MM.1S (cell line): ENCODE data around the gene RMDN3.

Experiments used
- CTCF ChIP-seq: fragments of 300-600 bp; sonication (generic); IDR thresholded peaks from 2 replicates; pipeline ENCODE4 v1.5.1; 2016; ENCODE audit warnings: antibody characterized with exemption, low read length, mixed read lengths
- EZH2 ChIP-seq: fragments of 300-600 bp; sonication (generic); optimal IDR thresholded peaks from 2 replicates; pipeline ENCODE3; 2017; ENCODE audit warnings: low read depth, mild to moderate bottlenecking, antibody characterized with exemption, low read length, mixed read lengths
- EZH2phosphoT487 ChIP-seq: fragments of 300-600 bp; sonication (generic); IDR thresholded peaks from 2 replicates; pipeline ENCODE4 v1.6.1; 2018; ENCODE audit warnings: antibody characterized with exemption, low read length

DNA sequence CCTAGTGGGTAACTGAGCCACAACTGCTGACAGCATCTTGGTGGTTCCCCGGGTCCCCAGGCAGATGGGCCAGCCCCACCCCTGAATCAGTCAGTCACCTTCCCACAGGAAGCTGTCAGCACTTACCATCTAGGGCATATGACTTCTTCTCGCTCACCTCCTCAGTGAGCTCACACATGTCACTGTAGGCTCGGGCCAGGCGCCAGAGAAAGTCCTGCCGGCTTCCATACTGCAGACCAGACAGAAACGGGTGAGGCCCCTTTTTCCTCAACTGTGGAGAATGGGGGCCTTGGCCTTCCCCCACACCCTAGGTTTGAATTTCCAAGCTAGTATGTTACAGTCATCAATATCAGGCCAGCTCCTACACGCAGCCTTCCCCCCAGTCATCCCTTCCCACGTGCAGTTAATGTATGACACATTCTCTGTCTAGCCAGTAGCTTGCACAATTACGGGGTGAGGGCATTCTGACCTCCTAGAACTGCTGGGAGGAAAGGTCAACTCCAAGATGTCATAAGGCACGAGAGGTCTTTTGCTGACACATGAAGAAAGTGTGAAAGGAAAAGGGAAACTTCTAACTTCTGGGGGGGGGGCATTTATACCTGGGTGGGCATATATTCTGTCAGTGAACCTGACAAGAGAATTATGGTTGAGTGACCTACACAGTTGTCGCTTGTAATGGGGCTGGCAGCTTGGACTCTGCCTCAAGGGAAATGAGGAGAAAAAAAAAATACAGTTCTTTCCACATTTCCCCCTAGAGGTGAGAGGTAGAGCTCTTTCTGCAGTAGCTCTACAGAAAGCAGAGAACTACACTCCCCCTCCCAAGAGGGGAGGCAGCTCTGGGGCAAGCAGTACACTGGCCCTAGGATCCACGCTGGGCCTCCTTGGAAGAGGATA, 10.9 kb downstream of the RMDN3 start:
- TF ChIP-seq CTCF (peak; percentile 41), EZH2 (no peak), EZH2phosphoT487 (no peak)
